Spleen (tissue), 11 donors: ENCODE data around the gene LSM3. TPM values are rescaled to one million over a fixed set of nuclear protein-coding genes. Genes with fewer than 3 reads are reported as not detected.

Experiments used
- DNase-seq: peaks from one replicate; pipeline ENCODE4 v3.0.0-alpha.2; 2020
- H3K27ac ChIP-seq, 8 donors: fragments of 200-600 bp; sonication (generic) in 7 of 8; 1 replicate in 4 of 8; 2 replicates in 4 of 8; pipeline versions ENCODE4 v1.5.0 to v1.8.0; 2016 to 2021; ENCODE audit warnings: inconsistent platforms in 4 of 8, mild to moderate bottlenecking in 4 of 8, moderate library complexity in 1 of 8
- H3K27me3 ChIP-seq, 7 donors: fragments of 200-600 bp; sonication (generic) in 6 of 7; replicated peaks in 1 of 7; 1 replicate in 4 of 7; 2 replicates in 3 of 7; pipeline versions ENCODE4 v1.5.0 to v1.8.0; 2016 to 2021; ENCODE audit warnings: inconsistent platforms in 3 of 7, mild to moderate bottlenecking in 1 of 7
- H3K36me3 ChIP-seq, 6 donors: fragments of 200-600 bp; sonication (generic) in 5 of 6; 1 replicate in 4 of 6; 2 replicates in 2 of 6; pipeline versions ENCODE4 v1.5.0 to v1.8.0; 2016 to 2021; ENCODE audit warnings: inconsistent platforms in 2 of 6
- H3K4me1 ChIP-seq, 6 donors: fragments of 200-600 bp; sonication (generic) in 5 of 6; 1 replicate in 3 of 6; 2 replicates in 3 of 6; pipeline versions ENCODE4 v1.5.0 to v1.8.0; 2016 to 2021; ENCODE audit warnings: inconsistent platforms in 3 of 6
- H3K4me3 ChIP-seq, 8 donors: fragments of 200-600 bp; sonication (generic) in 7 of 8; 1 replicate in 4 of 8; 2 replicates in 4 of 8; pipeline versions ENCODE4 v1.5.0 to v1.8.0; 2016 to 2021; ENCODE audit warnings: inconsistent platforms in 4 of 8, mild to moderate bottlenecking in 4 of 8, moderate library complexity in 2 of 8
- H3K9me3 ChIP-seq, 8 donors: fragments of 200-600 bp; sonication (generic) in 7 of 8; 1 replicate in 4 of 8; 2 replicates in 4 of 8; pipeline versions ENCODE4 v1.5.0 to v1.8.0; 2016 to 2021; ENCODE audit warnings: inconsistent platforms in 4 of 8
- POLR2A ChIP-seq, 3 donors: fragments of 450-650 bp; IDR thresholded peaks; one replicate each; pipeline ENCODE4 v1.5.1; 2017; ENCODE audit warnings: antibody characterized with exemption in 3 of 3, mild to moderate bottlenecking in 1 of 3
- POLR2AphosphoS5 ChIP-seq, 3 donors: sonication (generic); formaldehyde crosslinking; IDR thresholded peaks; one replicate each; pipeline ENCODE4 v1.5.1; 2017; ENCODE audit warnings: antibody characterized with exemption in 3 of 3
- WGBS, 5 donors: extraction: QIAGEN DNeasy Blood & Tissue Kit in 3 of 5; methylation state at CpG; one replicate each; pipeline versions ENCODE4 v1.1.5 to v1.1.7; 2013 to 2018; 5-methylcytosine and 5-hydroxymethylcytosine counted together
- intact Hi-C: fragments of 100-400 bp; cut with DNase I; formaldehyde crosslinking; loops from one replicate; pipeline ENCODE4 v1.15.0; 2023; ENCODE audit warnings: low total_unique reads
- polyA plus RNA-seq, 3 donors: library from polyadenylated mRNA; stranded (reverse); fragments of 200-250 nt; gene quantifications; one replicate each; pipeline ENCODE4 v1.2.1, GENCODE V29; 2013
- total RNA-seq, 7 donors: library from RNA; depleted of rRNA in 3 of 7; stranded (reverse); fragments of >200 nt in 3 of 7; fragmentation: NEBNext Ultra II Directional in 4 of 7; extraction: Animal tissue kit (Norgen Biotek cat#: 25700) in 4 of 7; gene quantifications; one replicate each; pipeline versions ENCODE4 v1.1.0 to v1.2.1, GENCODE V29; 2016 to 2021
- TF ChIP-seq, protein P1 (sequence below), 11 experiments: fragments of 200-600 bp in 7 of 11; fragments of 450-650 bp in 4 of 11; sonication (generic) in 4 of 11; IDR thresholded peaks in 8 of 11; conservative IDR thresholded peaks in 3 of 11; 1 replicate in 7 of 11; 2 replicates in 4 of 11; pipeline versions ENCODE4 v1.4.0 to v1.8.0; 2016 to 2021; ENCODE audit warnings: antibody characterized with exemption in 11 of 11, inconsistent platforms in 4 of 11, mild to moderate bottlenecking in 1 of 11
- donor health status: healthy with polysubstance abuse.
- donor health status: DM: no; HTN: no; CAD: no; lungs with moderate emphysema.
- donor health status: DM: no; HTN: no; CAD: no.
- donor health status: Bipolar disorder and iron deficiency.
- donor health status: healthy.
- donor health status: DM: no; HTN: no; CAD: no.
- donor health status: DM: yes; HTN: yes; CAD: no.

LSM3 gene
- total and polyA plus RNA-seq, 10 donors, result 7.5 to 15.8 (median 9.7) TPM

DNA sequence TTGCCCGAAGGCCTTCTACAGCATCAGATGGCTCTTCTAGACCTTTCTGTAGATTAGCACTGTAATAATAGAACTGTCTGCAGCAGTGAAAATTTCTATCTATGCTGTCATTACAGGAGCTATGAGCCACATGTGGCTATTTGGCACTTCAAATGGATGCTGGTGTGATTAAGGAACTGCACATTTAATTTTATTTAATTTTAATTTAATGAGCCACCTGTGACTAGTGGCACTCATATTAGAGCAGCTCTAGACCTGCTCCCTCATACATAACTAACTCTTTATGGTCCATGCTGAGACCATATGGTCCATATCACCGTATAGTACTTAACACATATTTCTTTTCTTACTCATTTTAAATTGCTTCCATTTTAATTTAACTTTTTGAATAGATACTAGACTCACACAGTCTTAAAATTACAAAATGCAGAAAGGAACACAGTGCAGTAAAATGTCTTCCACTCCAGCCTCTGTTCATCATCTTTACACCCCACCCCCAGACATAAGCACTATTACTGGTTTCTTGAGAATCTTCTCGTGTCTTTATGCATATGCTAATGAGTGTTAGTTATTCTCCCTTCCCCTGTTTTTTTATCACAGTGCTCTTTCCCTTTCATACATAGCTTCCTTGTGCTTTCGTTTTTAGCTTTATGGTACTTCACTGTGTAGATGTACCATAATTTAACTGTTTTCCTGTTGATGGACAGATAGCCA, 9.6 kb downstream of the LSM3 start:
- no peak overlapping the region for H3K4me3 ChIP-seq
- peaks cover 0 to 78% (median 48%) of the 10 kb centered on the region in 6 donors for H3K36me3 ChIP-seq
- TF ChIP-seq POLR2A (IDR thresholded peaks at IDR 0.05) (no peak), POLR2AphosphoS5 (IDR thresholded peaks at IDR 0.05) (no peak)
- TF ChIP-seq, protein P1, sequence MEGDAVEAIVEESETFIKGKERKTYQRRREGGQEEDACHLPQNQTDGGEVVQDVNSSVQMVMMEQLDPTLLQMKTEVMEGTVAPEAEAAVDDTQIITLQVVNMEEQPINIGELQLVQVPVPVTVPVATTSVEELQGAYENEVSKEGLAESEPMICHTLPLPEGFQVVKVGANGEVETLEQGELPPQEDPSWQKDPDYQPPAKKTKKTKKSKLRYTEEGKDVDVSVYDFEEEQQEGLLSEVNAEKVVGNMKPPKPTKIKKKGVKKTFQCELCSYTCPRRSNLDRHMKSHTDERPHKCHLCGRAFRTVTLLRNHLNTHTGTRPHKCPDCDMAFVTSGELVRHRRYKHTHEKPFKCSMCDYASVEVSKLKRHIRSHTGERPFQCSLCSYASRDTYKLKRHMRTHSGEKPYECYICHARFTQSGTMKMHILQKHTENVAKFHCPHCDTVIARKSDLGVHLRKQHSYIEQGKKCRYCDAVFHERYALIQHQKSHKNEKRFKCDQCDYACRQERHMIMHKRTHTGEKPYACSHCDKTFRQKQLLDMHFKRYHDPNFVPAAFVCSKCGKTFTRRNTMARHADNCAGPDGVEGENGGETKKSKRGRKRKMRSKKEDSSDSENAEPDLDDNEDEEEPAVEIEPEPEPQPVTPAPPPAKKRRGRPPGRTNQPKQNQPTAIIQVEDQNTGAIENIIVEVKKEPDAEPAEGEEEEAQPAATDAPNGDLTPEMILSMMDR (IDR thresholded peaks at IDR 0.05 in 8 of 11, conservative IDR thresholded peaks at IDR 0.05 in 3 of 11), result no peak
- H3K9me3 ChIP-seq, result peaks cover 0 to 5% (median 0%) of the 10 kb centered on the region in 8 donors
- 65 to 77% (median 70%) methylated on average over 4 of the region's 4 CpGs for WGBS, 5 donors
- intact Hi-C loops, result no loop called here
- peaks cover 0 to 27% (median 1%) of the 10 kb centered on the region in 6 donors for H3K4me1 ChIP-seq
- no peak overlapping the region for H3K27ac ChIP-seq
- DNase-seq, result no peak
- no peaks in the 10 kb centered on the region for H3K27me3 ChIP-seq

DNA sequence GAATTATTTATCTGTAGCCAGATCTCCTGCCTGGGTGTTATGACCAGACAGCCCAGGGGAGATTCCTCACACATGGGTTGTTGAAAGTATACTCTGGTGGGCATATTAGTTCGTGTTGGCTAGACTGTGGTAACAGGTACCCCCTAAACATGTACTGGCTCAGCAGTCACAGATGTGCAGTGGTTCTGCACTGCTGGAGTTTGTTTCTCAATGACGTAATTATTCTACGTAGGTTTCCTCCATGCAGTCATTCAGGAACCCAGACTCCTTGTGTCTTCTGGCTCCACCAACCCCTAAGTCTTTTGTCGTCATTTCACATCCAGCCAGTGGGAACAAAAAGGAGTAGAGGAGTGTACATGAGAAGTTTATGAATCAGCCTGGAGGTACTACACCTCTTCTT, 16.2 kb downstream of the LSM3 start:
- H3K4me3 ChIP-seq, result no peak overlapping the region
- intact Hi-C loops, result no loop called here
- H3K27ac ChIP-seq, result no peak overlapping the region
- no peaks in the 10 kb centered on the region for H3K27me3 ChIP-seq
- WGBS, 5 donors, result 79 to 94% (median 88%) methylated on average over 4 of the region's 4 CpGs
- DNase-seq, result no peak
- peaks cover 0 to 2% (median 0%) of the 10 kb centered on the region in 8 donors for H3K9me3 ChIP-seq
- no peaks in the 10 kb centered on the region for H3K4me1 ChIP-seq
- peaks cover 0 to 73% (median 27%) of the 10 kb centered on the region in 6 donors for H3K36me3 ChIP-seq
- TF ChIP-seq, protein P1 (IDR thresholded peaks at IDR 0.05 in 8 of 11, conservative IDR thresholded peaks at IDR 0.05 in 3 of 11), result no peak
- no peak for TF ChIP-seq POLR2A (IDR thresholded peaks at IDR 0.05)

- Histone ChIP-seq H3K4me3 (no peak overlapping the region), H3K4me1 (peaks cover 4 to 28% (median 16%) of the 10 kb centered on the region in 6 donors), H3K27ac (no peak overlapping the region), H3K36me3 (peaks cover 0 to 56% (median 29%) of the 10 kb centered on the region in 6 donors), H3K27me3 (no peaks in the 10 kb centered on the region), H3K9me3 (no peaks in the 10 kb centered on the region)
- no peak for DNase-seq
- intact Hi-C loops, result loop anchor here (5.0 kb wide), 1 partner anchor 268 kb away; no protein-coding TSS in a partner anchor
- TF ChIP-seq POLR2AphosphoS5 (IDR thresholded peaks at IDR 0.05), result no peak
- TF ChIP-seq, protein P1 (IDR thresholded peaks at IDR 0.05 in 8 of 11, conservative IDR thresholded peaks at IDR 0.05 in 3 of 11), result no peak
- no peak for TF ChIP-seq POLR2A (IDR thresholded peaks at IDR 0.05)
- 73 to 98% (median 83%) methylated on average over 4 of the region's 4 CpGs for WGBS, 5 donors
Measured at GRCh38 chr3:14199641-14200040, 21.0 kb downstream of the LSM3 start.

GRCh38 chr3:14200276-14200675, 21.7 kb downstream of the LSM3 start:
- H3K4me1 ChIP-seq, result peaks cover 4 to 33% (median 18%) of the 10 kb centered on the region in 6 donors
- intact Hi-C loops, result loop anchor here (5.0 kb wide), 1 partner anchor 267 kb away; no protein-coding TSS in a partner anchor
- H3K36me3 ChIP-seq, result peaks cover 0 to 50% (median 27%) of the 10 kb centered on the region in 6 donors
- TF ChIP-seq POLR2AphosphoS5 (IDR thresholded peaks at IDR 0.05) (no peak), POLR2A (IDR thresholded peaks at IDR 0.05) (no peak)
- TF ChIP-seq, protein P1 (IDR thresholded peaks at IDR 0.05 in 8 of 11, conservative IDR thresholded peaks at IDR 0.05 in 3 of 11), result no peak
- H3K27ac ChIP-seq, result no peak overlapping the region
- WGBS, 5 donors, result 82 to 94% (median 91%) methylated on average over 3 to 4 of the region's 4 CpGs
- DNase-seq, result no peak
- H3K4me3 ChIP-seq, result no peak overlapping the region
- H3K27me3 ChIP-seq, result no peaks in the 10 kb centered on the region
- H3K9me3 ChIP-seq, result no peaks in the 10 kb centered on the region
